ENCODE data around the gene COG2.
"Not testable (repeated sequence)": the region's sequence is repeated elsewhere in the genome, so short reads cannot be mapped to it uniquely, and the experiment has no call there.

COG2 gene

GRCh38 chr1:230703679-230704385 lies 61.6 kb downstream of the COG2 start:
- DNase-seq = no peak

DNA sequence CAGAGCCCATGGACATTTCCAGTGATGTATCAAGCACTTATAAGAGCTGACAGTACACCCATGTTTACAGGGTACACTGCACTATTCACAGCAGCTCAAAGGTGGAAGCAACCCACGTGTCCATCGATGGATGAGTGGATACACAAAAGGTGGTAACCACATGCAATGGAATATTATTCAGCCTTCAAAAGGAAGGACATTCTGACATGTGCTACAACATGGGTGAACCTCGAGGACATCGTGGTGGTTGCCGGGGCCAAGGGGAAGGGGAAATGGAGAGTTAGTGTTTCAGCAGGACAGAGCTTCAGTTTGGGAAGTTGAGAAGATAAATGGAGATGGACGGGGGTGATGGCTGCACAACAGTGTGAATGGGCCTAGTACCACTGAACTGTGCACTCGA lies 62.5 kb downstream of the COG2 start:
- DNase-seq = no peak

DNA sequence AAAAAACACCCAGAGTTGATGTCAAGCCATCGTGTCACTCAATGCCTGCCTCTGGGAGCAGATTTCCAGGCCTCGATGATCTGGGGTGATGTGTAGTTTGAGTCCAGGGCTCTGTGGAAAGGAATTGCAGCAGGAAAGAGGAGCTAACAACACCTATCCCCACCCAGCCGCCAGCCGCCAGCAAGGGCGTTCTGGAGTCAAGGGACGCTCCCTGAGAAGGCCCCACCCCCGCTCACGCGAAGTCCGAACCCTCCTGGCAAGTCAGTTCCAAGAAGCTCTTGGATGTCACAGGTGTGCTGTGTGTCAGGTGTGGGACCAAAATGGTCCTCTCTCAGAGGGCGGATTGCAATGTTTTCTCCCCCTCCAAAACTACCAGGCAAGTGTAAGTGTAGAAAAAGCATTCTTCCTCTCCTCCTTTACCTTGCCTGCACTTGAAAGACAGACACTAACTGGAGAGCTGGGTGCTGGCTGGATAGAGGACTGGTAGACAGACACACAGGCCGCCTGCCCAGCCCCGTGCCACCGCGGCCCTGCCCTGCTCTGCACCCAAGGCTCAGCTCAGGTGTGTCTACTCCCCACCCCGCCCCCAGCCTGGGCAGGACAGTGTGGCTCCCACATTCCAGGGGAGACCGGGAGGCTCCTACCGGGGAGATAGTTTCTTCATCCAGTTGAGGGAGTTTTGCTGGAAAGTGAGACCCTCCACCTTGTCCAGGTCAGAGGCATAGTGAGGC lies 63.2 kb downstream of the COG2 start:
- DNase-seq = no peak

- DNase-seq = no peak
Observed at GRCh38 chr1:230706020-230706699, 63.9 kb downstream of the COG2 start.

- DNase-seq = no peak
Observed at GRCh38 chr1:230706887-230707731, 64.8 kb downstream of the COG2 start.

DNA sequence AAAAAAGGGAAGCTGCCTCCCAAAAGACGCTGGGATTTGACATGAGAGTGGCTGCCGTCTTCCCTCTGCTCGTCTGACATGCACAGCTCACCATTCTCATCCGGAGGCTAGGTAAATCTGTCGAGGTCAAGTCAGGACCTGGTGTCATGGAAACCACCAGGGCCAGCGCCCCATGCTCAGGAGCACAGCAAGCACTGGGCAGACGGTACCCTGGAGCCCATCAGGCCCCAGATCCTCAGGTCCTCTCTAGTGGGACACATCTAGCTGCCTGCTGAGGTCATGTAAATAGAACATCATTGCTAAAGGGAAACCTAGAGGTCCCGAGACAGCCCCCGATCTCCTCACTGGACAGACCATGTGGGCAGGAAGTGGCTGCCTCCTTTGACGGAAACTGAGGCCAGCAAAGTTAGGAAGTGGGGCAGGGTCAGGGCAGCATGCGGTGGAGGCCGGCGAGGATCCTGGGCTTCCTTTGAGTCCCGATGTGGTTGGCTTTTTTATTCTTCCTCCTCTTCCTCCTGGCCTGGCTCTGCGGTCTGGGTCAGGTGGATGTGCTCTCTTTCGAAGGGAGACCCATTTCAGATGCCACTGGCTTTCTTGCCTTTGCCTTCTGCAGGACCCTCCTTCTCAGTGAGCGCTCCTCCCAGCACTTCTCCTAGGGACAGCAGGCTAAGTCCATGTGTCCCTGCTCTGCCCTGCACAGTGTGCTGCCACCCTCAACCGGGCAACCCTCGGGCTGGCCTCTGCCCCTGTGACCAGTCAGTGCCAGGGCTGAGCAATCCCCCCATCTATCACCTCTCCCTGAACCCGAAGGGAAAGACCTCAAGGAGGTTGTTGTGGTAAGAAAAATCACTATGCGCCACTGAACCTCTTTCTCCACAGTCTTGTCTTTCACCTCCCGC lies 65.7 kb downstream of the COG2 start:
- DNase-seq = no peak

DNA sequence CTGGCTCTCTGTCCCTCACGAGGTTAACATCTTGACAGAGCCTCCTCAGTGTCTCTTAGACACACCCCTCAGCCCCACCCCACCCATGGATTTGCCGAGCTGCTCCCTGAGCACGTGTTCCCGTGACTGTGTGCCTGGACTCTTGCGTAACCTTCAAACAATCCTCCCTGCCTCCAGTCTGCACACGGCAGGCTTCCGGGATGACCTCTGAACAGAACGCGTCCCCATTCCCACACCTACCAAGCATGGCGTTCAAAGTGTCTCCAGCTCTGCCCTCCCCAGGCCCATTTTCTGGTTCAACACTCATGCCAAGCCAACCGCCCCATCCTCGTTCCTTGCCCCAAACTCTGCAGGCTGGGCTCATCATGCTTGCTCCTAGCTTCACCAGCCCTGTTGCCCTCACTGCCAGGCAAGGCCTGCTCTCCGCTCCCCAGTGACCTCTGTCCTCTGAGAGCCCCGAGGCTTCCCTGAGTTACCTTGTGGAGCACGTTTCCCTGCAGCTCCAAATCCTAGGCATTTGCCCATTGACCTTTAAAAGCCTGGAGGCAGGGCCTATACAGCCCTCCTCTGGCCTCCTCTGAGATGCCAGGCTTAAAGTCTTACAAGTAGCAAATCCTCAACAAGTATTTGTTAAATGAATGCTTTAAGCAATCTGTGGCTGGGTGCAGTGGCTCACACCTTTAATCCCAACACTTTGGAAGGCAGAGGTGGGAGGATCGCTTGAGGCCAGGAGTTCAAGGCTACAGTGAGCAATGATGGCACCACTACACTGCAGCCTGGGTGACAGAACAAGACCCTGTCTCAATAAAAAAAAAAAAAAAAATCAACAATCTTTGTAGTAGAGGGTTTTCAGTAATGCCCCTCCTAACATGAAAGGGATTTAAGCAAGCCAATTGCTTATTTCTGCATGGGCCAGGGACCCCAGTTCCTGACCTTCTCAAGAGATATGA lies 66.6 kb downstream of the COG2 start:
- DNase-seq = no peak

DNA sequence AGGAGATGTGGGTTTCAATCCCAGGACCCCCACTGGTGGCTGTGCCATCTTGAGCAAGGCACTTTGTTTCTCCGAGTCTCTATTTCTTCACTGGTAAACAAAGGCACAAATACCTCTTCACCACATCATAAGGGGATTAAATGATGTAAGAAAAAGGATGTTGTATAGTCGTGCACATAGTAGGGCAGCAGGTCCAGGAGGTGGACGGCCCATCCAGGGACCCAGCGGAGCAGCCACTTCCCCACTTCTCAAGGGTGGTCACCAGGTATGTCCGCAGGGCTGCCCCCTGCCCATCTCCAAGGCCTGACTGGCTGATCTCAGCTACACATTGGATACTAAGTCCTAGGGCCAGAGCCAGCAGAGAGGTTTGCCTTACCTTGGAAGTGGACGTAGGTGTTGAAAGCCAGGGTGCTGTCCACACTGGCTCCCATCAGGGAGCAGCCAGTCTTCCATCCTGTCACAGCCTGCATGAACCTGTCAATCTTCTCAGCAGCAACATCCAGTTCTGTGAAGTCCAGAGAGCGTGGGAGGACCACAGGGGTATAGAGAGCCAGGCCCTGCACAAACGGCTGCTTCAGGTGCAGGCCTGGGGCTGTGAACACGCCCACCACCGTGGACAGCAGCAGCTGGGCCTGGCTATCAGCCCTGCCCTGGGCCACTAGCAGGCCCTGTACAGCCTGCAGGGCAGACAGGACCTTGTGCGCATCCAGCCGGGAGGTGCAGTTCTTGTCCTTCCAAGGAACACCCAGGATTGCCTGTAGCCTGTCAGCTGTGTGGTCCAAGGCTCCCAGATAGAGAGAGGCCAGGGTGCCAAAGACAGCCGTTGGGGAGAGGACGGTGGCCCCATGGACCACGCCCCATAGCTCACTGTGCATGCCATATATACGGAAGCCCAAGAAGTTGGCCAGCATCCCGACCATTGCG lies 67.6 kb downstream of the COG2 start:
- DNase-seq = no peak

DNA sequence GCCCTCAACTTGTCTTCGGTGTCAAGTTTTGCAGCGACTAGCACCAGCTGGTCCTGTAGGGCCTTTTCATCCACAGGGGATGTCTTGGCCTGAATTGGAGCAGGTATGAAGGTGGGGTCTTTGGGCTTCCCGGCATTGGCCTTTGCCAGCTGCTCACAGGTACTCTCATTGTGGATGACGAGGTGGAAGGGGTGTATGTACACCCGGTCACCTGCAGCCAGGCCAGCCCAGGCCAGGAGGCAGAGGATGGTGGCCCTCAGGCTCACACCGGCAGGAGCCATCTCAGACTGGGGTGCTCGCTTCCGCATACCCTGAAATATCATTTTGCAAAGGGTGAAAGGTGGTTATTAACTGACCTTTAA lies 68.2 kb downstream of the COG2 start:
- no peak for DNase-seq

GRCh38 chr1:230711245-230711644 lies 69.0 kb downstream of the COG2 start:
- no peak for DNase-seq

DNA sequence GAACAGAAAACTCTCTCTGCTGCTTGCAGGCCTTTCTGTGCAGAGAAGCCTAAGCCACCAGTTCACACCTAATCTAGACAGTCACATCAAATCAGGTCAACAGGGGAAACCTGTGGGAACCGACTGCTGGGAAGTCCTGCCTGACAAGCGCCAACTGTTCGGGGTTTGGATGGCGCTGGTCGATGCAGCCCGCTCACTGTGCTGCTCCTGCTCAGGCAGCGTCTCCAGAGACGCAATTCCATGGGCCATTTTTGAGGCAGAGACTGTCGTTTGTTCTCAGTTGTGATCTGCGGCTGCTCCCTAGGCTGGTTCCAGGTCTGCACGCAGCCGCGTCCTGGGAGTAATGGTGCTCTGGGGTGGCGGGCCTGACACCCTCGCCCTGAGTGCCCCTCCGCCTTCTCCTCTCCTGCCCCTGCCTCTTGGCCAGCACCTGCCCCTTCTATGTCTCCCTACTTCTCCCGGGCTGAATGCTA lies 70.2 kb downstream of the COG2 start:
- DNase-seq = no peak

DNA sequence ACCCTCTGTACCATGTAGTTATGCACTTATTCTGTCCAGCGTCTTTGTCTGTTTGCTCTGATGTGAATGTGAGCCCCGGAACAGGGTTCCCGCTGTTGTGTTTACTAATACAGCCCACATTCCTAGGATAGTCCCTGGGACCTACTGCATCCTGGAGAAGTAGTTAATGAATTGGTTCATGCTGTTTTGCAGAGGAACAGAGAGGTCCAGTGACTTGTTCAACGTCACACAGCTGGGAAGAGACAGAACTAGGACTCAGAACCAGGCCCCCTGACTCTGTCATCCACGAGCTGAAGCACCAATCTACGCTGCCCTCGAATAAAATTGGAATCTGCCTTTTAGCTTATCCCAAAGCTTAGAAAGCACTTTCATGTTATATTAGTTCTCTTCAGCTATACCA lies 70.9 kb downstream of the COG2 start:
- no peak for DNase-seq

- no peak for DNase-seq
Observed at GRCh38 chr1:230713547-230713914, 71.2 kb downstream of the COG2 start.

DNA sequence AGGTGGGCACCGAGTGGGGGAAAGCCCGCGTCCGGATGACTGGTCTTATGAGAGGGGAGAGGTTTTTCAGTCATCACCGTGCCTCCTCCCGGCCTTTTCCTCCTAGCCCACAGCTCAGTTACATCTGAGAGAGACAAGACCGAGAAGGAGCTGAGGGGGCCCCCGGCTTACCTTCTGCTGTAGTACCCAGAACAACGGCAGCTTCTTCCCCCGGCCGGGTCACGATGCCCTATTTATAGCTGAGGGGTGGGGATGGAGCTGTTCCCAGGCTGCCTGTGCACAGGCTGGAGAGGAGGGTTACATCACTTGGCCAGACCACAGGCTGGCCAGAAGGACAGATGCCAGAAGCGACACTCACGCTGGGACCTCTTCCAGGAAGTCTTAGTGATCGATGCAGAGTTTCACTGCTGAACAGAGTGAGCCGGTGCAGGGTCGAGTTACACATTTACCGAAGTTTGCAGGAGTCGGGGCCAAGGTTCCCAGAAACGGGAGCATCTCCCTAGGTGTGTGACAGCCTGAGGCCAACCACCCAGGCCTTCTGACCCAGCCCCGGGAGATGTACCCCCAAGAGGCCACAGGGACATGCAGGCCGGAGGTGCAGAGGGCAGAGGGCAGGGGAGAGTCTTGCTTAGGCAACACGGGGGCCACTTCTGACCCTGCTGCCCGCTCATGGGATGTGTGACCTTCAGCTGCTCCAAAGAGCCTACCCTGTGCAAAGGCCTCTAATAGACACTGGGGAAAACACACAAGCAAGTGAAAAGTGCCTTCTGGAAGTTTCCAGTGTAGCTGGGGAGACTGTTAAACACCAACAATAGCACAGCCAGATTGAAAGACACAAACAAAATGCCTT lies 71.9 kb downstream of the COG2 start, which contains the start of gene AGT:
TSS of gene AGT (minus strand) at position 208 of the 850 bp plus-strand sequence. CDS start 3,299 bp downstream, outside the sequence.
- DNase-seq = no peak

GRCh38 chr1:230715510-230715909 lies 73.2 kb downstream of the COG2 start:
- no peak for DNase-seq

DNA sequence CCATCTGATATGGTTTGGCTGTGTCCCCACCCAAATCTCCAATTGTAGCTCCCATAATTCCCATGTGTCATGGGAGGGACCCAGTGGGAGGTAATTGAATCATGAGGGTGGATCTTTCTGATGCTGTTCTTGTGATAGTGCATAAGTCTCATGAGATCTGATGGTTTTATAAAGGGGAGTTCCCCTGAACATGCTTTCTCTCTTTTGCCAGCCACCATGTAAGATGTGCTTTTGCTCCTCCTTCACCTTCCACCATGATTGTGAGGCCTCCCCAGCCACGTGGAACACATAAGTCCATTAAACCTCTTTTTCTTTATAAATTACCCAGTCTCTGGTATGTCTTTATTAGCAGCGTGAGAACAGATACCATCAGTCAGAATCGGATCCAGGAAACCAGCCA lies 74.2 kb downstream of the COG2 start:
- not testable (repeated sequence) for DNase-seq

DNA sequence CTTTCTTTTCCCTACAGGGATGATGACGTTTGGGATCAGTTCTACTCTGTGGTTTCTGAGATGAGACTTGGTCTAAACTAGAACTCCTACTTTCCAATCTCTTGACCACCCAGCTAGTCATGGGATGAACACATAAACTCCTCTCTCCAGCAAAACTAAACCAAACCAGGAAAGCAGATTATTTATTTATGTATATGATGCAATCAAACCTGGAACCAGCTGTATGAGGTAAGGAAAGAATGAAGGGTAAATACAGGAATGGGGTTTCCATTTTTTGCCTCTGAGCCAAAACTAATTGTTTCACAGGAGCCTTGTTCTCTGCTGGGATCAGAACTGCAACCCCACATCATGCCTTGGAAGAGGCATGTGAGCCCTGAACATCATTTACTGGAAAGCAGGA lies 75.0 kb downstream of the COG2 start:
- no peak for DNase-seq

DNA sequence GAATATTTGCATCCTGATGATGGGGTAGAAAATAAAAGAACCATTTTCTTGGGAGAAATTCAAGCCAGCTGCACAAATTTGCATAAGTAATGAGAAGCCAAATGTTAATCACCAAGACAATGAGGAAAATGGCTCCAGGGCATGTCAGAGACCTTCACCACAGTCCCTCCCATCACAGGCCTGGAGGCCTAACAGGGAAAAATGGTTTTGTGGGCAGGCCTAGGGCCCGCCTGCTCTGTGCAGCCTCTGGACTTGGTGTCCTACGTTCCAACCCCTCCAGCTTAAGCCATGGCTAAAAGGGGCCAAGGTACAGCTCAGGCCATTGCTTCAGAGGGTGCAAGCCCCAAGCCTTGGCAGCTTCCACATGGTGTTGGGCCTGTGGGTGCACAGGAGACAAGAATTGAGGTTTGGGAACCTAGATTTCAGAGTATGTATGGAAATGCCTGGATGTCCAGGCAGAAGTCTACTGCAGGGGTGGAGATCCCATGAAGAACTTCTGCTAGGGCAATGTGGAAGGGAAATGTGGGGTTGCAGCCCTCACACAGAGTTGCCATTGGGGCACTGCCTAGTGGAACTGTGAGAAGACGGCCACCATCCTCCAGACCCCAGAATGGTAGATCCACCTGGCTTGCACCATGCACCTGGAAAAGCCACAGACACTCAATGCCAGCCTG lies 79.7 kb downstream of the COG2 start:
- not testable (repeated sequence) for DNase-seq
